GM20000 (cell line): ENCODE measurements around the gene PTN.
"Not testable (repeated sequence)": the region's sequence is repeated elsewhere in the genome, so short reads cannot be mapped to it uniquely, and the experiment has no call there.

Experiments
- DNase-seq: peaks from one replicate; pipeline ENCODE4 v3.0.0; 2012; ENCODE audit warnings: low spot score
- TF ChIP-seq, protein P1 (sequence below): IDR thresholded peaks from 2 replicates; pipeline ENCODE4 v1.5.1; 2012; ENCODE audit warnings: mild to moderate bottlenecking, control low read depth; ENCODE audit errors: extremely low read depth, missing control alignments

Gene PTN

GRCh38 chr7:137242616-137243015, 100.9 kb downstream of the PTN start:
- TF ChIP-seq, protein P1, sequence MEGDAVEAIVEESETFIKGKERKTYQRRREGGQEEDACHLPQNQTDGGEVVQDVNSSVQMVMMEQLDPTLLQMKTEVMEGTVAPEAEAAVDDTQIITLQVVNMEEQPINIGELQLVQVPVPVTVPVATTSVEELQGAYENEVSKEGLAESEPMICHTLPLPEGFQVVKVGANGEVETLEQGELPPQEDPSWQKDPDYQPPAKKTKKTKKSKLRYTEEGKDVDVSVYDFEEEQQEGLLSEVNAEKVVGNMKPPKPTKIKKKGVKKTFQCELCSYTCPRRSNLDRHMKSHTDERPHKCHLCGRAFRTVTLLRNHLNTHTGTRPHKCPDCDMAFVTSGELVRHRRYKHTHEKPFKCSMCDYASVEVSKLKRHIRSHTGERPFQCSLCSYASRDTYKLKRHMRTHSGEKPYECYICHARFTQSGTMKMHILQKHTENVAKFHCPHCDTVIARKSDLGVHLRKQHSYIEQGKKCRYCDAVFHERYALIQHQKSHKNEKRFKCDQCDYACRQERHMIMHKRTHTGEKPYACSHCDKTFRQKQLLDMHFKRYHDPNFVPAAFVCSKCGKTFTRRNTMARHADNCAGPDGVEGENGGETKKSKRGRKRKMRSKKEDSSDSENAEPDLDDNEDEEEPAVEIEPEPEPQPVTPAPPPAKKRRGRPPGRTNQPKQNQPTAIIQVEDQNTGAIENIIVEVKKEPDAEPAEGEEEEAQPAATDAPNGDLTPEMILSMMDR: no peak
- no peak for DNase-seq

- TF ChIP-seq, protein P1: no peak
Measured at GRCh38 chr7:137241655-137242360, 101.7 kb downstream of the PTN start.

DNA sequence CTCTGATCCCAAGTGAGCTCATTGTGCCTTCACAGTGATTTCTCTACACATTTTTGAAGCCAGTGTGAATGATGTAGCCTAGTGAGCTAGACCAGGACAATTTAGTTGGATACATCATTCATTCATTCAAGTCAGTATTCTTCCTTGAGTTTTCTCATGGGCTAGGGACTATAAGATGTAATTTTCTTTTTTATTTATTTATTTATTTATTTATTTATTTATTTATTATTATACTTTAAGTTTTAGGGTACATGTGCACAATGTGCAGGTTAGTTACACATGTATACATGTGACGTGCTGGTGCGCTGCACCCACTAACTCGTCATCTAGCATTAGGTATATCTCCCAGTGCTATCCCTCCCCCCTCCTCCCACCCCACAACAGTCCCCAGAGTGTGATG, 104.3 kb downstream of the PTN start:
- DNase-seq: not testable (repeated sequence)

More at GRCh38 chr7:137241655-137242360, 101.7 kb downstream of the PTN start:
- no peak for DNase-seq

DNA sequence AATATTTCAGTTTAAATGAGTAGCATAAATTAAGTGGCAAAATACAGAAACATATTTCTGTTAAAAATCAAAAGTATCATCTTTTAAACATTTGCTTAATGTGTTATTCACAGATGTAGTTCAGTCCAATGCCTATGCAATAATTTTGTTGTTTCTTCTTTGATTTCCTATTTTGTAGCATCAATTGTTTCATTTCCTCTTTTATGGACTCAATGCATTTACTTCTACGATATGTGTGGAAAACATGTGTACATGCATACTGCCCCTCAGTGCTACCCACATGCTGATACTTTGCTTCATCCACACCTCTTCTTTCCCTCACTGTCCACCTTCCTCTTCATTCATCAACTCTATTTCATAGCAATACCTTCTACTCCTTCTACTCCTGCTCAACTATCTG, 108.1 kb downstream of the PTN start:
- DNase-seq: no peak
- TF ChIP-seq, protein P1: no peak

DNA sequence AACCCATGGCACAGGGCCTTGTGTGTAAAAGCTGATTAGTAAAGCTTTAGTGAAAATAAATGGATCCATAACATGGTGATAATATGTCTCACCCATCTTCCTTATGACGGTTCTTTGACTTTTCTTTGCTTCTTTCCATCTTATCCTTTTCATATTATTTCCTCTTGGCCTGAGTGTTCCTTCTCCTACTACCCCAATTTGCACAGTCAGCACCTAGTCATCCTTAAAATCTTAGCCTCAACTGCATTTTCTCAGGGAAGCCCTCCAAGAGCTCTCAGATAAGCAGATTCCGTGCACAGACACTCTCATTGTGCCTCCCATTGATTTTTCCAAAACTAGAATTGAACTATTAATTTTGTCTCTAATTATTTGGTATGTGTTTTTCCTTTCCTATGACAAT, 112.4 kb downstream of the PTN start:
- no peak for DNase-seq

DNA sequence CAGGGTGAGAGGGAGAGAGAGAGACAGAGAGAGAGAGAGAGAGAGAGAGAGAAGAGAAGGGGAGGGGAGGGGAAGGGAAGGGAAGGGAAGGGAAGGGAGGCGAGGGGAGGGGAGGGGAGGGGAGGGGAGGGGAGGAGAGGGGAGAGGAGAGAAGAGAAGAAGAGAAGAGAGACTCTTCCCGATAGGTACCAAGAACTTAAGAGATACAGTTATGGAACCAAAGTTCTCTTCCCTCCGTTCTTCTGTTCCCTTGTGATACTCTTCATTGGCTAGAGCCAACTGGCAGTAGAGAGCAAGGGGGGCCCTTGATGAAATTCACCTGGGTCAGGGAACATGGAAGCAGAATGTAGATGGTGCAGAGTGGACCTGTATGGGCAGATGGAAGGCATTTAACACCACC, 122.1 kb downstream of the PTN start:
- DNase-seq: no peak
- TF ChIP-seq, protein P1: no peak

More for the DNA sequence above, 112.4 kb downstream of the PTN start:
- TF ChIP-seq, protein P1: no peak

- TF ChIP-seq, protein P1: no peak
Measured at GRCh38 chr7:137213744-137214143, 129.8 kb downstream of the PTN start.

More at GRCh38 chr7:137213744-137214143, 129.8 kb downstream of the PTN start:
- no peak for DNase-seq
